ENCODE measurements around the gene MEIKIN.
A peak's percentile ranks its signal among the peaks of the same experiment; 100 is the strongest.

Gene MEIKIN

DNA sequence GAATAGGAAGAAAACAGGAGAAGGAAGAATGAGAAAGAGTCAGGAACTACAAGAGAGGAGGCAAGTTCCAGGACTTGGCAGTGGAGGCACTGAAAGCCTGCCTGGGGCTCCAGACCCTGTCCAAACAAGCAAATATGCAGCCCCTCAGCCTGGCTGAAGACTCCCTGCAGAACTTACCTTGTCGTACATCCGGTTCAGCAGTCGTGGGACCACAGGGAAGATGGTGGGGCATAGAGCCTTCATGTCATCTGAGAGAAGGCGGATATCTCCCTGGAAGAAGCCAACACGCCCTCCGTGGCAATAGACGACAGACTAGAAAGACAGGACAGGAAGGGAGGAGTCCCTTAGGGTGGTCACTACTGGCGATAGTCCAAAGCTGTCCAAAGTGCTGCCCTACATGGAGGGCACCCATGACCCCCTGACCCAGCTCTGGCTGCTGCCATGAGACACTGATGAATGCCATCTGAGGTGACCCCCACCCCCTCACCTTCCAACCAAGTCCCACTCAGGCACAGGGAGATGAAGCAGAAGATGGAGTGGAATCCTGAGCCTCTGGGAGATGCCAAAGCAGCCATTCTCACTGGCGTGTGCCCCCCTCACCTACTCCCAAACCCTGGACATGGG is 27.7 kb upstream of the MEIKIN start:
- no peak for DNase-seq (ENCODE audit: low read depth, low spot score)

DNA sequence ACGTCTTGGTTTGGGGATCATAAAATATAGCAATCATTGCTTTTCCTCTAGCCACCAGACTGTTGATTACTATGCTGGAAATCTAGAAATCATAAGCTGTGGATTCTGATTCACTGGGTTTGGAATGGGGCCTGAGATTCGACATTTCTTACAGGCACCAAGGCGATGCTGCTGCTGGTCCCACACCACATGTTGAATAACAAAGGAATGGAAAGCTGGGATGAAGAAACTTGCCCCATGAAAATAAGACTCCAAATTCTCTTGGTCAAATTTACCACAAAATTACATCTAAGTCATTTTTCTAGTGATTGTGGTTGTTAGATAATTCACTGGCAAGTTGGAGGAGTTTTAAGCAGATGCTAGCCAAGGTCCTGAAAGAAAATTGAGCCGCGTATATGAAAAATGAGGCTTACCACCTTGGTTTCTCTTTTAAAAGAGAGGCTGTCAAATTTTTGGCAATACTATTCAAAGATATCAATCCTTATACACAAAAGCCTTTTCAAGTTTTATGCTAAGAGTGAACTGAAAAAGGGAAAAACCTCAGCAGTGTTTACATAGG is 23.0 kb upstream of the MEIKIN start:
- DNase-seq (ENCODE audit: low read depth, low spot score) = peak; percentile 65

DNA sequence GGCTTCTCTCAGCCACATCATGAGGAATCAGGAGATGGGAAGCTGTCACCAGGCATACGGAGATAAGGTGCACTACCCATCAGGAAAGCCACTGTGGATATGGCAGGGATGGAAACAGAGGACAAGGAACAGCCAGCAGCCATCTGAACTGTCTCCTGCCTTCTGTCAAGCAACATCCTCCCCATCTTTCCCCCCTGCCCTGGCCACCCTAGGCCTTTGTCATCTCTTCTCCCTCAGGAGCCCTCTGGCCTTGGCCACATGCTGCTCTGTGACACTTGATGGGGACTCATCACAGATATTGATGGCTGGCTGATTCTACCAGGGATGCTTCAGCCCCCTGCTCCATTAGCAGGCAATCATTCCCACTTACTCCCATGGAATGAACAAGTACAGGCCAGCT is 21.1 kb upstream of the MEIKIN start:
- no peak for DNase-seq (ENCODE audit: low read depth, low spot score)

DNA sequence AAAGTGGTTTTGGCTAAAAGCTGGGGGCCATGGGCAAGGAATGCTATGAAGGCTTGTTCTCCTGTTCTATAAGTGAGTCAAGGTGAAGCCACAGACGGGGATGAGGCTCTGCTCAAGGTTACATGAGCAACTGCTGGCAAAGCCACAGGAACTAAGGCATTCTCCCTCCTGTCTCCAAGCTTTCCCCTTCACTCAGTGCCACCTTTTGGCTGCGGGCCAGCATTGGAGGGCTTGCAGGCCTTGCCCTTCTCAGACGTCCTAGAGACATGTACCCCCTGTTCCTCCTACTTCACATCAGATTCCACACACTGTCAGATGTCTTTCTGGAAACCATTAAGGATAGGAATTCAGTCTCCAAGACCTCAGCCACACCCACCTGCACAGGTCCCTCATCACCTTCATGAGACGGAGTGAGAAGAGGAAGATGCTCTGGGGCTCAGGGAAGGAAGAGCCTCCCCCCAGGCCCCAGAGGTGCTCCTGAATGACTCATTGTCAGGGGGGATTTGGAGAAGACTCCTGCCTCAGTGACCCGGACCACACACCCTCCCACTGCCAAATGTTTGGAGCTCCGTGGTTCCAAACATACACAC is 20.5 kb upstream of the MEIKIN start:
- no peak for DNase-seq (ENCODE audit: low read depth, low spot score)

DNA sequence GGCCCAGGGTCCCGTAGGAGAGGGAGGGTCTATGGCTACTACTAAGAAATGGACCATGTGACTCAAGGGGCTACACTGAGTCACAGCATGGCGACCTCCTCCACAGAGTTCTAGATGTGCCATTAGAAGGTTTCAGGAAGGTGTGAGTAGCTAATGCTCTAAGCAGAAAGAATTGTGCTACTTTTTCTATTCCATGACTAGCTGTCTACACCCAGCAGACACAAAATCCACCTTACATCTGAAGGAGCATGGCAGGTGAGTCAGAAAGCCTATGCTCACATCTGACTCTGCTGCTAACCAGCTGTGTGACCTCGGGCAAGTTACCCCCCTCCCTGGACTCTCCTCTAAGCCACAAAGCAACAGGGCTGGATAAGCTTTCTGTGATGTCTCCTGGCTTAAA is 14.4 kb upstream of the MEIKIN start:
- no peak for DNase-seq (ENCODE audit: low read depth, low spot score)

DNA sequence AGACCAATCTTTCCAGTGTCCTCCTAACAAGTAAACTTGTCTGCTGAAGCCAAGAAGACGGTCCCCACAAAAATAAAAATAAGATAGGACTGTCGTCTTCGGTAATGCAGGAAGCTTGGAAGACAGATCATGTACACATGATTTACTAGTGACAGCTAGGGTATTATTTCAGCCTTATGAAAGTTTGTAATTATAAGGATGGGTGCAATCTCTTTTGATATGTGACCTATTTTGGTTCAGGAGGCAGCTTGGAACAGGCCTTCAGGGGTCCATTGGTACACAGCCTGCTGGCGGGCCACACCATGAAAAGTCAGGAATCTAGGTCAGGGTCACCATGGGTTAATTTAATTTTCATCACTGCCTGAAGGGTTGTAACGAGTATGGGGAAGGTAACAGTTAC is 13.7 kb upstream of the MEIKIN start:
- no peak for DNase-seq (ENCODE audit: low read depth, low spot score)

DNA sequence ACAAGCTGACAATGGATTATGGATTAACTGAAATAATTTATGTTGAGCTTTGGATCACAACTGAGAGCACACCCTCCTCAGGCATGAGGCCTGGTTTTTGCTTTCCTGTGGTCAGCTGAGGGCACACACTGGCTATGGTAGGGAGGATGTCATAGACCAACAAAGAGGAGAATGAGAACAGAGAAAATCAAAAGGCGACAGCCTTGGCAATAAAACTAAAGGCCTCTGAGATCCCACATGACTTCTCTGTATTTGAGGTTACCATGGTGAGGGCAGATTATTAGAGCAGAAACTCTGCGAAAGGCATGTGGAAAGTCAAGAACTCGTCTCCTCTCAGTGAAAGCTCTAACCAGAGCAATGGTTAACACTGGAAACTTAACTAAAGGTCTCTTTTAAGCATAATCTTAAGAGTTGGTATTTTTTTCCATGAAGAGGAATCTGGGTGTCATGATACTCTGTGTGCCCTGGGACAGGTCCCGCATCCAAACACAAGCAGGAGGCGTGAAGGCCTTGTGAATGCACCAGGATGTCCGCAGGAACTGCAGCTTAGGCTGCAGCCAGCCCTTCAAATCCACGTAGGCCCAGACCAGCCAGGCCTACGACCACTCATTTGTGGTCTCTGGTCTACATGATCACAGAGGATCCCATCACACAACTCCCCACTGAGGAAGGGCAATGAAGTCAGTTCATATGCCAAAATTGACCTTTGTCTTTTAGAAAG is 12.4 kb upstream of the MEIKIN start:
- peak; percentile 36 for DNase-seq (ENCODE audit: low read depth, low spot score)

DNA sequence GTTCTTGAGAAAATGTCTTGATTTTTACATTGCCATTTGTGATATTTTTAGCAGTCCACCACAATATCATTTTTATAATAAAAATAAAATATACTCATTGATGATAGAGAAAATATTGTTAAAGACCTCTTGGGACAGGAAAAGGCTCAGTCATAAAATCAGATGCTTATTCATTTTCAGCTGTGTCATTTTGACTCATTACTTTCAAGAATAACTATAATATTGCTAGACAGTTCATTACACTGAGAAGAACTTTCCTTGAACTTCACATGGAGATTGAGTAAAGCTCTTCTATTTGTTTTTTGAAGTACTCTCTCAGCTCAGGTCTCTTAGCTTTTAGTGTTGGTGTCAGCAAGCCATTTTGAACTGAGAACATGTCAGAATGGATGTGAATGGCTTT is 8.5 kb upstream of the MEIKIN start:
- DNase-seq (ENCODE audit: low read depth, low spot score) = no peak

DNA sequence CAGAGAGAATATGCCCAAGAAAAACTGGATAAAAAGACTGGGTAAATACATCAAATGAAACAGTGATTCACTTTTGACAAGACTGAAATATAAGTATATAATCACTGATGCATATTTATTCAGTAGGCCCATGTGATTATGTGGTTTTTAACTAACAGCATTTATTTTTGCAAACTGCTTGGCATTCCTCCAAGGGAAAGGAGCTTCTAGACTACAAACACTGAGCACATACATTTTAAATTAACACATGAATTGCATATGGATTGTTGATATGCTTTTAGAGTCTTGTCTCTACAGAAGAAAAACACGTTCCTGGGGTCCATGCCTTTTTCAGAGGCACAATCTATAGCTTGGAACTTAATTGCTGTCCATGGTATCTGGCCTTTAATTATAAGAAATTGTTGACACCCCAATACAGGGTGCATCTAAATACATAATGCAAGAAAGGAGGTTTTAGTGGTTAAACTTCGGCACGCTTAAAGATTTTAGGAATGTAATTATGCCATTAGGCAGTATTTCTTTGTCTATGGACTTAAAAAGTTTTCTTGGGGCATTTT is 6.9 kb upstream of the MEIKIN start:
- DNase-seq (ENCODE audit: low read depth, low spot score) = peak; percentile 16

DNA sequence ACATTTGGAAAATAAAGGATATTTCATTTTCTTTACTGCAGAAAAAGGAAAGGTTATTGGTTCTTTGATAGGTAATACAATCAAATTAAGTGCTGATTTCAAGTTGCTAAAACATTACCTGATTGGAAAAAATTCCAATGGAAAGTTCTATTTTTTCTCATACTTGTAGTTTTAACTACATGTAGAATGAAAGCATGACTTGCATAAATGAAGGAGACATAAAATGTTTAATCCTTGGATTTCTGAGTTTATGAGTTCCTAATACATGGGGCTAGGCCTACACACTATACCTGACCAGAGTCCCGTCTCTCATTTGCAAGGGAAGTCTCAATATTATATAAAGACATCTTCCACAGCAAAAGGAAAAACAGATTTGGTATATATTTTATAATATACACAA is 5.2 kb upstream of the MEIKIN start:
- no peak for DNase-seq (ENCODE audit: low read depth, low spot score)

DNA sequence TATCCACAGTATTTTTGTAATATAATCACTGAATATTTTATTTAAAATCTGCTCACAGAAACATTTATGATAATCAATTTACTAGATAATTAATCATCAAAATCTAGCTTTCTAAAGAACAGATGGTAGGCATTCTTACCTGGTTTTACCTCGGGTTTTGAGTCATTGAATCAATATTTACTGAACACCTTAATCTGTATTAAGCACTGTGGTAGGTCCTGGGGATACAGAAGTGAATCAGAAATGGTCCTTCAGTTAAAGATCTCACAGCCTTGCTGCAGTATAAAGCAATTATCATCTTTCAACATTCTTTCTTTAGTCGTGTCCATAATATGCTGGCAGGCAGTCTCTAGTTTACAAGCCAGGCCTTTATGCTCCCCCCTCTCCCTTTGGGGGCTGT is 2.0 kb upstream of the MEIKIN start:
- DNase-seq (ENCODE audit: low read depth, low spot score) = no peak

DNA sequence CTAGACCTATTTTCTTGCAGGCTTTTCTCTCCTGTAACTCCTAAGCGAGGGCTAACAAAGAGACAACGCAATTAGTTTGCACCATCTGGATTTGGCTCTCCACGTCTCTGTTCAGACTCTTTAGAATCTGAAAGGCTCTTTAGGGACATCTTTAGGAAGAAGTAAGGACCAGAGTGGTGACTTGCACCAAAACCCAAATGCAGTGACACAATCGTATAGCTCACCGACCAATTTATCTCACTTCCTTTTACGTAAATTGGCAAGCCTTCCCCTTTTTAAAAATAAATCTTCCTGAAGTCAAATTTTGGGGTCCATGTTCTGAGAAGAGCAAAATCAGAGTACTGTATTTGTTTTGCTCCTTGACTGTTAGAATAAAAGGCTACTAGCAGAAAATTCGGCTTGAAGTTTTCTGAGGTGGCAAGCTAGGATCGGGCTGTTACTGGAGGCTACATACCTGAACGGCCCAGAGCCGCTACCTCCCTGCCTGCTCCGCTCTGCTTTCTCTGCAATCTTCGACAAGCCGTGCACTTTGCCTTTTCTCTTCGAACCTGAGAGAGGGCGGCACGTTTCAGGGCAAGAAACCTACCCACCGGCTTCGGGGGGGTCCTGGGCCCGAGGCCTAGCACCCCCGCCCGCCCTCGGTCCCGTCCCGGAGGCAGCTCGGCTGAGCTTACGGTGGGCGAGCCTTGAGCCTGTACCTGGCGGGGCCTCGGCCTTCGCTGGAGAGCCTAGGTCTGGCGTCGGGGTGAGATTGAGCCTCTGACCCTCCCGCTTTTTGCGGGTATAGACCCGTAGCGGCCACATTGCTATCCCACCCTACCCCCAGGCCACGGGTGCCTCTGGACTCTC is 537 bp downstream of the MEIKIN start:
- DNase-seq (ENCODE audit: low read depth, low spot score) = no peak

DNA sequence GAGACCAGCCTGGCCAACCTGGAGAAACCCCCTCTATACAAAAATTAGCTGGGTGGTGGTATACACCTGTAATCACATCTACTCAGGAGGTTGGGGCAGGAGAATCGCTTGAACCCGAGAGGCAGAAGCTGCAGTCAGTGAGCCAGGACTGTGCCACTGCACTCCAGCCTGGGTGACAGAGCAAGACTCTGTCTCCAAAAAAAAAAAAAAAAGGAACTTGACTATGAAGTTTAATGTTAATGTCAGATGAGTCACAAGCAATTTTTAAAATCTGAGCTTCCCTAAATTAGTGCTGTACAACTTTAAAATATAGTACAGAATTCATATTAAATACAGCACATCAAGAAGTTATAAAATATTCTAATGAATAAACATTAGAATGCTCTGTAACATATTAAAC is 1.5 kb downstream of the MEIKIN start:
- DNase-seq (ENCODE audit: low read depth, low spot score) = no peak

DNA sequence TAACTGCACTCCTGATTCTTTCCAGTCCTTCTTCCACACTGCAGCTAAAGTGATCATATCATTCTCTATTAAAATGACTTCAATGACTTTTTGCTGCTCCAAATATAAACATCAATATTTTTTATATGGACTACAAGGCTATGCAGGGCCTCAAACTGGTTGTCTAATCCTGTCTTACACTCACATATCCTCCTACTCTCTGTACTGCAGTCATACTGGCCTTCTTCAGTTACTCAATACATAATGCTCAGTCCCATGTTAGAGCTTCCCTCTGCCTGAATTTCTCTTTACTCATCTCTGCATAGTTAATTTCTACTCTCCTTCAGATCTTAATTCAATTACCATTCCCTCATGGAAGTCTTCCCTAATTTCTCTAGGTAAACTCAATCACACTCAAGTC is 3.4 kb downstream of the MEIKIN start:
- DNase-seq (ENCODE audit: low read depth, low spot score) = no peak

DNA sequence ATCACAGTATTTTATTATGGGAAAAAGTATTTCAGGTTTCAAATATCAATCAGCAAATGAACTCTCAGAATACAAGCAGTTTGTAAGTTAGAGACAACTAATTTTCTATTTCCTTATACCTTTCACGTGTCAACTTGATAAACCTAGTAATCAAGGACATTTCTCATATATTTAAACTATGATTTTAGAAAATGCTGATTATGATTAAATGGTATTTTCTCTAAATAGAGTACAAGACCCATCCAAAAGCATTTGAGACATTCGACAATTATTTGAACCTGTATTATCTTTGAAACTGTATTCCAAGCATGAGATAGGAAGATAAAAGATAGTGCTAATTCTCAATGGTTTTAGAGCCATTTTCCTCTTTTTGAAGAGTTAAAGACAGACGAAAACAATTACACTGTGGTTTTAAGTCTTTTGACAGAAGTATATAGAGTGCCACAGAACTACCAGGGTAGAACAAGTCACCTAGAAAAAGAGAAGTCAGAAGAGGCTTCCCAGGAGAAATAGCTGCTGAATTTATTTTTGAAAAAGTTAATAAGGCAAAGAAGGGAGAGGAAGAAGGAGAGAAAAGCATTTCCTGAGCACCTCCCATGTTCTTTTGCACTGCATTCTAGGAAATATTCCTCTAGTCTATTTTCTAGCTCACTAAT is 5.6 kb downstream of the MEIKIN start:
- no peak for DNase-seq (ENCODE audit: low read depth, low spot score)

DNA sequence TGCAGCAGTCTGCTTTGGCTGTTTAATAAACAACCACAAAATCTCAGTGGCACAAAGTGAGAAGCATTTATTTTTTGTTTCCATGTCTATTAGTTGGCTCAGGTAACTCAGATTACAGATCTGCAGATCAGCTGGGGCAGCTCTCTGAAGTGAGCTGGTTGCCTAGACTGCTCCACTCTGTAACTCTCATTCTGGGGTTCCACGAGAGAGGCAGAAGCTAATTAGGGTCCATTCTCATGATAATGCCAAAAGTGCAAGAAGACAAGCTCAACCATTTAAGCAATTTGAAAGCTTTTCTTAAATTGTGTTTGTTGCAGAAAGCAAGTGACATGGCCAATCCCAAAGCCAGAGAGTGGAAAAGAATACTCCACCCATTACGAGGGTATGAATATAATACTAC is 13.2 kb downstream of the MEIKIN start:
- no peak for DNase-seq (ENCODE audit: low read depth, low spot score)

DNA sequence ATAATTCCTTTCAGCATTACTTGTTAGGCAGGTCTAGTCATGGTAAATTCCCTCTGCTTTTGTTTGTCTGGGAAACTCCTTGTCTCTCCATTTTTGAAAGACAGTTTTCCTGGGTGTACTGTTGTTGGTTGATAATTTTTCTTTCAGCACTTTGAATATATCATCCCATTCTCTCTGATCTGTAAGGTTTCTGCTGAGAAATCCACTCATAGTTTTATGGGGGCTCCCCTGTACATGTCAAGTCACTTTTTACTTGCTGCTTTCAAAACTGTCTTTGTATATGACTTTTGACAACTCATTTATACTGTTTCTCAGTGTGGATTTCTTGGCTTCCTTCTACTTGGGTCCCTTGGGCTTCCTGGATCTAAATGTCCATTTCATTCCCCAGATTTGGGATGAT is 16.5 kb downstream of the MEIKIN start:
- DNase-seq (ENCODE audit: low read depth, low spot score) = no peak

DNA sequence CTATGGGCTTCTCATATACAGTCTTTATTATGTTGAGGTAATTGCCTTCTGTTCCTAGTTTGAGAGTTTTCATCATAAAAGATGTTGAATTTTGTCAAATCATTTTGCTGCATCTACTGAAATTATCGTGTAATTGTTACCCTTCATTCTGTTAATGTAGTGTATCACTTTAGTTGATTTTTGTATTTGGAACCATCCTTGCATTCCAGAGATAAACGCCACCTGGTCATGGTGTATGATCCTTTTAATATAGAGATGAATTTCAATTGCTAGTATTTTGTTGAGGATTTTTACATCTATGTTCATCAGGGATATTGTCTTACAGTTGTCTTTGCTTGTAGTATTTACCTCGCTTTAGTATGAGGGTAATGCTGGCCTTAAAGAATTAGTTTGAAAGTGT is 19.3 kb downstream of the MEIKIN start:
- no peak for DNase-seq (ENCODE audit: low read depth, low spot score)

DNA sequence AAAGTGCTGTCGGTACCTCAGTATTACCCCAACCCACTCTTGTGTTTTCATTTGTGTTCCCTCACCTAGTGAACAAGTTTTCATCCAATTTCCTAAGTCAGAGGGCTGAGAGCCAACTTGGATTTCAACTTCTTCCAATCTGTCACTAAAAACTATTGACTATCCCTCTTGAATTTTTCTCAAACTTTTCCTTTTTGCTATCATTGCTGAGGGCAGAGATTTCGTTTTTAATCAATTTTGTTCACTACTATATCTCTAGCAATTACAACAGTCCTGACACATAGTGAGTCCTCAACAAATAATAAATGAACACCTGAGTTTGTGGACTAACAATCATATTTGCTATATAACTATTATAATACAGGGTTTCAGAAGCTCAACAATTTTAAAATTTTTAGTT is 29.0 kb downstream of the MEIKIN start:
- no peak for DNase-seq (ENCODE audit: low read depth, low spot score)

DNA sequence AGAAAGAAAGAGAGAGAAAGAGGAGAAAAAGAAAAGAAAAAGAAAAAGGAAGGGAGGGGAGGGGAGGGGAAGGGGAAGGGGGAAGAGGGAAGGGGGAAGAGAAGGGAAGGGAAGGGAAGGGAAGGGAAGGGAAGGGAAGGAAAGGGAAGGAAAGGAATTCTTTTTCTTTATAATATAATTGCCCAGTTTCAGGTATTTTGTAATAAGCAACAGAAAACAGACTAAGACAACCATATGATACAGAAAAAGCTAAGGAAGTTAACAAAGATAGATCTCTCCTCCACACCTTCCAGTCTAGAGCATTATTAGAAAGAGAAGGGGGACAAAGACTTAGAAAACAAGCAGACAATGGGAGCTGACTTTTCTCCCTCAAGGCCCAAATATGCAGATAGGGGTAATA is 31.0 kb downstream of the MEIKIN start:
- no peak for DNase-seq (ENCODE audit: low read depth, low spot score)

DNA sequence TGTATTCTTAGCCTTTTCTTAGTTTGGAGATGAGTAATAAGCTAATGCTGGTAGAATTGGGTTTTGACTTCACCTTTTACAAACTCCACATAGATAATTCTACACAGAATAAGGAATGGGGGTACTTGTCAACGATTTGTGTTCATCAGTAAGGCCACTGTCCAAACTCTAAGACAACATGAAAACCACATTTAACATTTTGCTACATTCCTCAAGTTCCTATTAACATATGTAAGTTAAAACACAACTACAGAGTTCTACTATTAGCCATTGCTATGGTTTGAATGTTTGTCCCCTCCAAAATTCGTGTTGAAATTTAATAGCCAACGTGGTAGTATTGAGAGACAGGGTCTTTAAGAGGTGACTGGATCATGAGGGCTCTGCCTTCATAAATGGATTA is 31.9 kb downstream of the MEIKIN start:
- DNase-seq (ENCODE audit: low read depth, low spot score) = no peak
